HEK293 (cell line): ENCODE data around the gene GATAD2A.

Source experiments
- CTCF ChIA-PET: fragments of 350-600 bp; formaldehyde crosslinking; extraction: SDS; loops from one replicate; lab custom pipeline; 2021; ENCODE audit warnings: antibody characterized with exemption; lab: Yijun Ruan, JAX
- POLR2A ChIA-PET: fragments of 300-600 bp; formaldehyde crosslinking; extraction: SDS; loops from one replicate; lab custom pipeline; 2020; ENCODE audit warnings: antibody characterized with exemption, inconsistent platforms; lab: Yijun Ruan, JAX
- H3K27ac ChIP-seq: fragments of 200-500 bp; sonication (Bioruptor generic); 2 replicates; pipeline ENCODE4 v1.5.1; 2014; ENCODE audit warnings: low read depth, low read length, control low read depth, inconsistent platforms; ENCODE audit errors: extremely low read depth
- H3K36me3 ChIP-seq, 2 experiments: fragments of 200-500 bp in 1 of 2; sonication (Bioruptor generic) in 1 of 2; 1 replicate in 1 of 2; 2 replicates in 1 of 2; pipeline ENCODE4 v1.5.1; 2014 to 2017; ENCODE audit warnings: inconsistent platforms in 2 of 2, low read length in 2 of 2; ENCODE audit not compliant: control insufficient read depth in 2 of 2, insufficient read depth in 1 of 2
- H3K4me1 ChIP-seq: fragments of 200-500 bp; sonication (Bioruptor generic); 2 replicates; pipeline ENCODE4 v1.5.1; 2014; ENCODE audit warnings: mild to moderate bottlenecking, low read length, inconsistent platforms; ENCODE audit not compliant: control insufficient read depth, insufficient read depth
- H3K4me3 ChIP-seq: 2 replicates; pipeline ENCODE4 v1.5.1; 2011; ENCODE audit warnings: low read depth, mild to moderate bottlenecking, control low read depth, low read length, moderate library complexity
- H3K9me3 ChIP-seq: fragments of 200-500 bp; sonication (Bioruptor generic); 2 replicates; pipeline ENCODE4 v1.5.1; 2014; ENCODE audit warnings: low read depth, low read length, inconsistent platforms; ENCODE audit not compliant: control insufficient read depth, insufficient read depth
- GLIS1 ChIP-seq: fragments of 450-650 bp; formaldehyde crosslinking; IDR thresholded peaks from 2 replicates; pipeline ENCODE4 v1.5.1; 2016; ENCODE audit warnings: missing biosample characterization, missing genetic modification characterization
- HOXD13 ChIP-seq: sonication (generic); formaldehyde crosslinking; IDR thresholded peaks from 2 replicates; pipeline ENCODE4 v1.8.0; 2022; ENCODE audit warnings: missing genetic modification reagents, borderline replicate concordance
- KLF9 ChIP-seq: fragments of 450-650 bp; formaldehyde crosslinking; IDR thresholded peaks from 2 replicates; pipeline ENCODE4 v1.5.1; 2016; ENCODE audit warnings: missing biosample characterization, missing genetic modification characterization, low read depth
- MEIS1 ChIP-seq: sonication (generic); formaldehyde crosslinking; IDR thresholded peaks from 2 replicates; pipeline ENCODE4 v1.8.1; 2022; ENCODE audit warnings: missing genetic modification reagents, mild to moderate bottlenecking, borderline replicate concordance
- SCRT2 ChIP-seq: fragments of 450-650 bp; formaldehyde crosslinking; IDR thresholded peaks from 2 replicates; pipeline ENCODE4 v1.5.1; 2016; ENCODE audit warnings: missing biosample characterization, missing genetic modification characterization
- SETDB1 ChIP-seq: IDR thresholded peaks from one replicate; pipeline ENCODE4 v1.6.1; 2017; ENCODE audit warnings: mild to moderate bottlenecking, low read length, moderate library complexity, mixed read lengths; ENCODE audit not compliant: insufficient read length
- ZBTB20 ChIP-seq: fragments of 450-650 bp; formaldehyde crosslinking; IDR thresholded peaks from 2 replicates; pipeline ENCODE4 v1.5.1; 2016; ENCODE audit warnings: missing biosample characterization, missing genetic modification characterization
- ZBTB7A ChIP-seq: fragments of 450-650 bp; formaldehyde crosslinking; IDR thresholded peaks from 2 replicates; pipeline ENCODE4 v1.5.1; 2016; ENCODE audit warnings: low read depth, missing biosample characterization, missing genetic modification characterization
- ZNF10 ChIP-seq: fragments of 450-650 bp; formaldehyde crosslinking; IDR thresholded peaks from 2 replicates; pipeline ENCODE4 v1.5.1; 2017; ENCODE audit warnings: missing biosample characterization, missing genetic modification characterization
- ZNF140 ChIP-seq: fragments of 450-650 bp; formaldehyde crosslinking; IDR thresholded peaks from 2 replicates; pipeline ENCODE4 v1.5.1; 2016; ENCODE audit warnings: missing biosample characterization, missing genetic modification characterization
- ZNF223 ChIP-seq: fragments of 450-650 bp; formaldehyde crosslinking; IDR thresholded peaks from 2 replicates; pipeline ENCODE4 v1.5.1; 2016; ENCODE audit warnings: missing biosample characterization, missing genetic modification characterization
- ZNF24 ChIP-seq: fragments of 450-650 bp; formaldehyde crosslinking; IDR thresholded peaks from 2 replicates; pipeline ENCODE4 v1.5.1; 2016; ENCODE audit warnings: missing biosample characterization, missing genetic modification characterization
- ZNF248 ChIP-seq: fragments of 450-650 bp; formaldehyde crosslinking; IDR thresholded peaks from 2 replicates; pipeline ENCODE4 v1.5.1; 2017; ENCODE audit warnings: missing biosample characterization, missing genetic modification characterization
- ZNF274 ChIP-seq, 2 experiments: fragments of 200-500 bp in 1 of 2; fragments of 450-650 bp in 1 of 2; sonication (Bioruptor generic) in 1 of 2; formaldehyde crosslinking in 1 of 2; IDR thresholded peaks; 2 replicates each; pipeline versions ENCODE4 v1.5.1 to v1.6.1; 2014 to 2016; ENCODE audit warnings: borderline replicate concordance in 1 of 2, inconsistent platforms in 1 of 2, low read length in 1 of 2, missing biosample characterization in 1 of 2, missing genetic modification characterization in 1 of 2
- ZNF280C ChIP-seq: fragments of 450-650 bp; formaldehyde crosslinking; IDR thresholded peaks from 2 replicates; pipeline ENCODE4 v1.5.1; 2016; ENCODE audit warnings: missing biosample characterization, missing genetic modification characterization
- ZNF335 ChIP-seq: fragments of 450-650 bp; formaldehyde crosslinking; conservative IDR thresholded peaks from 2 replicates; pipeline ENCODE4 v1.5.1; 2016; ENCODE audit warnings: missing biosample characterization, missing genetic modification characterization
- ZNF501 ChIP-seq: fragments of 450-650 bp; formaldehyde crosslinking; IDR thresholded peaks from 2 replicates; pipeline ENCODE4 v1.5.1; 2016; ENCODE audit warnings: missing biosample characterization, missing genetic modification characterization
- ZNF530 ChIP-seq: fragments of 450-650 bp; formaldehyde crosslinking; IDR thresholded peaks from 2 replicates; pipeline ENCODE4 v1.5.1; 2016; ENCODE audit warnings: low read depth, missing biosample characterization, missing genetic modification characterization
- ZNF621 ChIP-seq: fragments of 450-650 bp; formaldehyde crosslinking; IDR thresholded peaks from 2 replicates; pipeline ENCODE4 v1.5.1; 2017; ENCODE audit warnings: missing biosample characterization, missing genetic modification characterization
- ZNF677 ChIP-seq: fragments of 450-650 bp; IDR thresholded peaks from 2 replicates; pipeline ENCODE4 v1.5.0; 2018; ENCODE audit warnings: missing biosample characterization, mild to moderate bottlenecking, missing genetic modification characterization, moderate library complexity
- ZNF791 ChIP-seq: fragments of 450-650 bp; formaldehyde crosslinking; IDR thresholded peaks from 2 replicates; pipeline ENCODE4 v1.5.1; 2016; ENCODE audit warnings: missing biosample characterization, missing genetic modification characterization
- ZSCAN30 ChIP-seq: fragments of 450-650 bp; IDR thresholded peaks from 2 replicates; pipeline ENCODE4 v1.5.1; 2018; ENCODE audit warnings: missing biosample characterization, mild to moderate bottlenecking, missing genetic modification characterization, moderate library complexity
- TF ChIP-seq, protein P1 (sequence below): fragments of 450-650 bp; formaldehyde crosslinking; IDR thresholded peaks from 2 replicates; pipeline ENCODE4 v1.5.1; 2016; ENCODE audit warnings: missing biosample characterization, missing genetic modification characterization
- TF ChIP-seq, protein P2 (sequence below): fragments of 450-650 bp; IDR thresholded peaks from 2 replicates; pipeline ENCODE4 v1.5.1; 2018; ENCODE audit warnings: missing biosample characterization, mild to moderate bottlenecking, missing genetic modification characterization
- TF ChIP-seq, protein P3 (sequence below): fragments of 450-650 bp; formaldehyde crosslinking; IDR thresholded peaks from 2 replicates; pipeline ENCODE4 v1.5.1; 2016; ENCODE audit warnings: missing biosample characterization, missing genetic modification characterization

The GATAD2A gene

DNA sequence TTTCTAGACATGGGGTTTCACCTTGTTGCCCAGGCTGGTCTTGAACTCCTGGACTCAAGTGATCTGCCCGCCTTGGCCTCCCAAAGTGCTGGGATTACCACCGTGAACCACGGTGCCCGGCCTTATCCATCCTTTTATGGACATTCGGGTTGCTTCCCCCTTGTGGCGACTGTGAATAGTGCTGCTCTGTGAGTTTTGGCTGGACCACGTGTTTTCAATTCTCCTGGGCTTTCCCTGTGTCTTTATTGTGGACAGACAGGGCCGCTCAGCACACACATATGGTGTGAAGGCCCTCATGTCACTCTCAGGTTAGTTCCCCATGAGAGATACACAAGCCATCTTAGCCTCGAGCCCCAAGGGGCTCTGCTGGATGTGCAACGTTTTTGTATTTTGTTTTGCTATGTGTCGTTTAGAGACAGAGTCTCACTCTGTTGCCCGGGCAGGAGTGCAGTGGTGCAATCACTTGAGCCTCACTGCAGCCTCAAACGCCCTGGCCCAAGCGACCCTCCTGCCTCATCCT lies 44.3 kb upstream of the GATAD2A start (continued):
- TF ChIP-seq, protein P1, sequence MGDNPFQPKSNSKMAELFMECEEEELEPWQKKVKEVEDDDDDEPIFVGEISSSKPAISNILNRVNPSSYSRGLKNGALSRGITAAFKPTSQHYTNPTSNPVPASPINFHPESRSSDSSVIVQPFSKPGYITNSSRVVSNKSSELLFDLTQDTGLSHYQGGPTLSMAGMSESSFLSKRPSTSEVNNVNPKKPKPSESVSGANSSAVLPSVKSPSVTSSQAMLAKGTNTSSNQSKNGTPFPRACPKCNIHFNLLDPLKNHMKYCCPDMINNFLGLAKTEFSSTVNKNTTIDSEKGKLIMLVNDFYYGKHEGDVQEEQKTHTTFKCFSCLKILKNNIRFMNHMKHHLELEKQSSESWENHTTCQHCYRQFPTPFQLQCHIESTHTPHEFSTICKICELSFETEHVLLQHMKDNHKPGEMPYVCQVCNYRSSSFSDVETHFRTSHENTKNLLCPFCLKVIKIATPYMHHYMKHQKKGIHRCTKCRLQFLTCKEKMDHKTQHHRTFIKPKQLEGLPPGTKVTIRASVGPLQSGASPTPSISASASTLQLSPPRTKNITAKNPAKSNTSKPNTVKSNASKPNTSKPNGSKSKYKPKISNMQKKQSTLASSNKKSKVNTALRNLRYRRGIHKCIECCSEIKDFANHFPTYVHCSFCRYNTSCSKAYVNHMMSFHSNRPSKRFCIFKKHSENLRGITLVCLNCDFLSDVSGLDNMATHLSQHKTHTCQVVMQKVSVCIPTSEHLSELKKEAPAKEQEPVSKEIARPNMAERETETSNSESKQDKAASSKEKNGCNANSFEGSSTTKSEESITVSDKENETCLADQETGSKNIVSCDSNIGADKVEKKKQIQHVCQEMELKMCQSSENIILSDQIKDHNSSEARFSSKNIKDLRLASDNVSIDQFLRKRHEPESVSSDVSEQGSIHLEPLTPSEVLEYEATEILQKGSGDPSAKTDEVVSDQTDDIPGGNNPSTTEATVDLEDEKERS (tag by site-specific recombination): no peak
- no peak for TF ChIP-seq ZBTB20 (tag by site-specific recombination)
- no peak for TF ChIP-seq ZNF530 (tag by site-specific recombination)
- no peak for TF ChIP-seq ZNF791 (tag by site-specific recombination)
- no peak for TF ChIP-seq MEIS1 (CRISPR knock-in tag)
- TF ChIP-seq, protein P2, sequence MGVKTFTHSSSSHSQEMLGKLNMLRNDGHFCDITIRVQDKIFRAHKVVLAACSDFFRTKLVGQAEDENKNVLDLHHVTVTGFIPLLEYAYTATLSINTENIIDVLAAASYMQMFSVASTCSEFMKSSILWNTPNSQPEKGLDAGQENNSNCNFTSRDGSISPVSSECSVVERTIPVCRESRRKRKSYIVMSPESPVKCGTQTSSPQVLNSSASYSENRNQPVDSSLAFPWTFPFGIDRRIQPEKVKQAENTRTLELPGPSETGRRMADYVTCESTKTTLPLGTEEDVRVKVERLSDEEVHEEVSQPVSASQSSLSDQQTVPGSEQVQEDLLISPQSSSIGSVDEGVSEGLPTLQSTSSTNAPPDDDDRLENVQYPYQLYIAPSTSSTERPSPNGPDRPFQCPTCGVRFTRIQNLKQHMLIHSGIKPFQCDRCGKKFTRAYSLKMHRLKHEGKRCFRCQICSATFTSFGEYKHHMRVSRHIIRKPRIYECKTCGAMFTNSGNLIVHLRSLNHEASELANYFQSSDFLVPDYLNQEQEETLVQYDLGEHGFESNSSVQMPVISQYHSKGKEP: no peak
- no peak for TF ChIP-seq ZNF223 (tag by site-specific recombination)
- no peak for TF ChIP-seq ZNF10 (tag by site-specific recombination)
- peak; percentile 71 for TF ChIP-seq GLIS1 (tag by site-specific recombination)
- TF ChIP-seq KLF9 (tag by site-specific recombination): no peak
- TF ChIP-seq ZNF621 (tag by site-specific recombination): no peak
- TF ChIP-seq ZSCAN30: no peak
- TF ChIP-seq ZNF274 (IDR thresholded peaks at IDR 0.05; ENCODE audit: low read length): no peak
- no peak for TF ChIP-seq ZNF274 (tag by site-specific recombination; IDR thresholded peaks at IDR 0.05; ENCODE audit: borderline replicate concordance)
- no peak for TF ChIP-seq SETDB1
- no peak for TF ChIP-seq ZNF677 (tag by site-specific recombination)
- no peak for TF ChIP-seq ZNF140 (tag by site-specific recombination)
- TF ChIP-seq, all 188 proteins: peak for 7

DNA sequence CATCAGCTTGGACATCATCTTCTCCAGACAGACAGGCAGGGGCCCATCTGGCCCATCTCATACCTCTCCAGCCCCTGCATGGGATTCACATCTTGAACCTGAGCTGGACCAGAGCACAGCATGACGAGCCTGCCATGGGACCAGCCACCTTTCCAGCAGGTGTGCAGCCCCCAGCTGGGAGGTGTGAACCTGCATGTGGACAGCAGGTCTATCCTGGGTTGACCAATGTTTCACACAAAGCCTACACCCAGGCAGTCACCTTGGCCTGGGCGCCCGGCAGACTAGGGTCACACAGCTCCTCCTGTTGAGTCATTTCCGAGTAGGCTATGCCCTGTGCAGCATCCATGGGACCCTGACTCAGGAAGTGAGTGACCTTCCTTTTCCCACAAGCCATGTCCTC lies 43.4 kb upstream of the GATAD2A start:
- H3K27ac ChIP-seq: no peak overlapping the region
- TF ChIP-seq, protein P3, sequence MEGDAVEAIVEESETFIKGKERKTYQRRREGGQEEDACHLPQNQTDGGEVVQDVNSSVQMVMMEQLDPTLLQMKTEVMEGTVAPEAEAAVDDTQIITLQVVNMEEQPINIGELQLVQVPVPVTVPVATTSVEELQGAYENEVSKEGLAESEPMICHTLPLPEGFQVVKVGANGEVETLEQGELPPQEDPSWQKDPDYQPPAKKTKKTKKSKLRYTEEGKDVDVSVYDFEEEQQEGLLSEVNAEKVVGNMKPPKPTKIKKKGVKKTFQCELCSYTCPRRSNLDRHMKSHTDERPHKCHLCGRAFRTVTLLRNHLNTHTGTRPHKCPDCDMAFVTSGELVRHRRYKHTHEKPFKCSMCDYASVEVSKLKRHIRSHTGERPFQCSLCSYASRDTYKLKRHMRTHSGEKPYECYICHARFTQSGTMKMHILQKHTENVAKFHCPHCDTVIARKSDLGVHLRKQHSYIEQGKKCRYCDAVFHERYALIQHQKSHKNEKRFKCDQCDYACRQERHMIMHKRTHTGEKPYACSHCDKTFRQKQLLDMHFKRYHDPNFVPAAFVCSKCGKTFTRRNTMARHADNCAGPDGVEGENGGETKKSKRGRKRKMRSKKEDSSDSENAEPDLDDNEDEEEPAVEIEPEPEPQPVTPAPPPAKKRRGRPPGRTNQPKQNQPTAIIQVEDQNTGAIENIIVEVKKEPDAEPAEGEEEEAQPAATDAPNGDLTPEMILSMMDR (tag by site-specific recombination): no peak
- TF ChIP-seq ZNF248 (tag by site-specific recombination) (no peak), ZNF24 (tag by site-specific recombination) (no peak), ZNF280C (no peak), ZNF335 (tag by site-specific recombination) (no peak), ZBTB7A (tag by site-specific recombination) (no peak), SCRT2 (tag by site-specific recombination) (no peak), ZNF501 (tag by site-specific recombination) (no peak), HOXD13 (CRISPR knock-in tag) (no peak)
- peaks cover 3 to 15% of the 10 kb centered on the region in 2 experiments; a peak in 2 of 3 replicates for H3K36me3 ChIP-seq
- ChIA-PET CTCF (interaction anchor here (0.5 to 5.8 kb wide), 9 partner anchors 8 to 128 kb away, joined by 3 to 23 read pairs (median 3); no protein-coding TSS in a partner anchor), POLR2A (no interaction called here)
- H3K4me3 ChIP-seq: no peak overlapping the region
- peaks cover 2% of the 10 kb centered on the region for H3K4me1 ChIP-seq
- H3K9me3 ChIP-seq: no peaks in the 10 kb centered on the region
